Lung (tissue), 12 donors: ENCODE measurements around the gene MSH3. TPM values are rescaled to one million over a fixed set of nuclear protein-coding genes. Genes with fewer than 3 reads are reported as not detected.
A peak's percentile ranks its signal among the peaks of the same experiment; 100 is the strongest.

Source experiments
- ATAC-seq: fragments of 200-7000 bp; cut with Tn5 transposase; one replicate; pipeline ENCODE4 v1.9.1; 2020; ENCODE audit warnings: moderate number of reproducible peaks; ENCODE audit not compliant: insufficient read depth, low FRiP score
- DNase-seq, 3 donors: peaks; one replicate each; pipeline ENCODE4 v3.0.0-alpha.2; 2013 to 2017
- H3K27ac ChIP-seq, 2 donors: one replicate each; pipeline ENCODE4 v1.5.1; 2013; ENCODE audit warnings: mild to moderate bottlenecking in 2 of 2, moderate library complexity in 2 of 2, control low read depth in 1 of 2, inconsistent platforms in 1 of 2, low read depth in 1 of 2, low read length in 1 of 2
- H3K27me3 ChIP-seq, 3 donors: one replicate each; pipeline ENCODE4 v1.5.1; 2013; ENCODE audit warnings: low read length in 2 of 3; ENCODE audit not compliant: control insufficient read depth in 3 of 3, insufficient read depth in 3 of 3
- H3K36me3 ChIP-seq, 4 donors: one replicate each; pipeline ENCODE4 v1.5.1; 2013; ENCODE audit warnings: low read length in 4 of 4, mild to moderate bottlenecking in 1 of 4, moderate library complexity in 1 of 4; ENCODE audit not compliant: control insufficient read depth in 4 of 4, insufficient read depth in 4 of 4
- H3K4me1 ChIP-seq, 5 donors: one replicate each; pipeline ENCODE4 v1.5.1; 2013; ENCODE audit warnings: low read length in 5 of 5, mild to moderate bottlenecking in 2 of 5, moderate library complexity in 1 of 5; ENCODE audit not compliant: control insufficient read depth in 5 of 5, insufficient read depth in 5 of 5
- H3K4me3 ChIP-seq: one replicate; pipeline ENCODE4 v1.5.1; 2013; ENCODE audit warnings: mild to moderate bottlenecking, control low read depth, moderate library complexity
- H3K9ac ChIP-seq, 2 donors: one replicate each; pipeline ENCODE4 v1.5.1; 2013; ENCODE audit warnings: low read length in 2 of 2, control low read depth in 1 of 2; ENCODE audit not compliant: insufficient read depth in 1 of 2
- H3K9me3 ChIP-seq, 4 donors: one replicate each; pipeline ENCODE4 v1.5.1; 2013; ENCODE audit warnings: low read length in 3 of 4, mild to moderate bottlenecking in 1 of 4, moderate library complexity in 1 of 4; ENCODE audit not compliant: control insufficient read depth in 4 of 4, insufficient read depth in 3 of 4
- CTCF ChIP-seq: IDR thresholded peaks from 2 replicates; pipeline ENCODE4 v1.5.1; 2012; ENCODE audit warnings: mild to moderate bottlenecking; ENCODE audit errors: control extremely low read depth, extremely low read depth
- WGBS, 2 donors: extraction: QIAGEN DNeasy Blood & Tissue Kit; methylation state at CpG; one replicate each; pipeline ENCODE4 v1.1.7; 2013; 5-methylcytosine and 5-hydroxymethylcytosine counted together
- polyA plus RNA-seq, 2 donors: library from polyadenylated mRNA; stranded (reverse); fragments of 200-250 nt; gene quantifications; one replicate each; pipeline ENCODE4 v1.2.1, GENCODE V29; 2013
- total RNA-seq, 2 donors: library from RNA; depleted of rRNA in 1 of 2; stranded (reverse); fragments of >200 nt in 1 of 2; gene quantifications; one replicate each; pipeline ENCODE4 v1.2.1, GENCODE V29; 2014 to 2021
- donor health status: control.
- donor health status: control.
- donor health status: Bipolar disorder and iron deficiency.
- donor health status: healthy.
- donor health status: DM: yes; HTN: yes; CAD: no.

Gene MSH3
- total and polyA plus RNA-seq, 4 donors = 2.8 to 29.0 (median 9.6) TPM

- no peak overlapping the region for H3K9ac ChIP-seq
- H3K27me3 ChIP-seq = no peaks in the 10 kb centered on the region
- peaks cover 0 to 5% (median 1%) of the 10 kb centered on the region in 4 donors for H3K9me3 ChIP-seq
- H3K4me3 ChIP-seq = no peak overlapping the region
- ATAC-seq (no peak), DNase-seq (no peak)
- WGBS, 2 donors = 78 to 96% methylated on average over 1 of the region's 1 CpG
- H3K4me1 ChIP-seq = peaks cover 0 to 2% (median 0%) of the 10 kb centered on the region in 5 donors
- no peak for TF ChIP-seq CTCF
- H3K27ac ChIP-seq = no peak overlapping the region
- H3K36me3 ChIP-seq = peaks cover 7 to 21% (median 13%) of the 10 kb centered on the region in 4 donors
These were observed 143.7 kb downstream of the MSH3 start for GRCh38 chr5:80798166-80798565.

DNA sequence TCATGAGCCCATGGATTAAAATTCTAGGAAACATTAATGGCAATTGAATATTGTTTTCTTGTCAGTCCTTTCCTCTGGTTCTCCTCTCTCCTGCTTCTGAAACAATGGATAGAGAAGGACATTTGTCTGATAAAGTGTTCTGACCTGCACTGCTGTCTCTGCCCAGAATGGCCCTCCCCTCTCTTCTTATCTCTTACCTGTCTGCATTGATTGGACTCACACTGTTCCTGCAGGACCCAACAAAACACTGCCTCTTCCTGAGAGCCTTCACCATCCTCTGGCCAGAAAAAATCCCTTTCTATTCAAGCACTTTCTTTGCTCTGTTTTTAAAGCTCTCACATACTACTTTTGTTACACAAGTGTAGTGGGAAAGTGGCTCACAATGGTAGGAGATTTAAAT lies 144.2 kb downstream of the MSH3 start:
- Histone ChIP-seq H3K4me1 (peaks cover 0 to 2% (median 0%) of the 10 kb centered on the region in 5 donors), H3K36me3 (peaks cover 2 to 17% (median 10%) of the 10 kb centered on the region in 4 donors), H3K27me3 (no peaks in the 10 kb centered on the region), H3K27ac (no peak overlapping the region), H3K4me3 (no peak overlapping the region), H3K9me3 (peaks cover 0 to 5% (median 1%) of the 10 kb centered on the region in 4 donors), H3K9ac (no peak overlapping the region)
- DNase-seq (no peak), ATAC-seq (peak; percentile 41)
- TF ChIP-seq CTCF = no peak

DNA sequence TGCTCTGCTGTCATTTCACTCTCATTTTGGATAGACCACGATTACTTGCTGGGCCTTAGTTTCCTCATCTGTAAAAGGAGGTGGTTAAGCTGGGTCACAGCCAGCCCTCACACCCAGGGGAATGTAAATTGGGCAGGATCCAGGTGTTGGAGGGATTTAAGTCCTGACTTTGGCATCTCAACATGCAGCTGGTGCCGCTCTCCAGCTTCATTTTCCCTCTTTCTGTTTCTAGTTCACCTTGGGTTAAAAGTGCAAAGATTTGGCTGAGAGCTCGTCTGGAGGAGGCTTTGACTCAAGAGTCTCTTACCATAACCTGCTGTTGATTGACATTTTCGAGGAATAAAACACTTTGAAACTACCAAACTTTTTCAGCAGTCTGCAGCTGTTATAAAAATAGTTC lies 144.6 kb downstream of the MSH3 start:
- peaks cover 0 to 13% (median 8%) of the 10 kb centered on the region in 4 donors for H3K36me3 ChIP-seq
- H3K9ac ChIP-seq = no peak overlapping the region
- no peak for ATAC-seq
- WGBS, 2 donors = 68 to 76% methylated on average over 4 of the region's 4 CpGs
- peak; percentile 10 to 44 (median 14) for DNase-seq
- no peak overlapping the region for H3K27ac ChIP-seq
- no peak overlapping the region for H3K4me3 ChIP-seq
- H3K27me3 ChIP-seq = no peaks in the 10 kb centered on the region
- H3K9me3 ChIP-seq = peaks cover 0 to 5% (median 1%) of the 10 kb centered on the region in 4 donors
- no peak for TF ChIP-seq CTCF
- peaks cover 0 to 2% (median 0%) of the 10 kb centered on the region in 5 donors for H3K4me1 ChIP-seq

DNA sequence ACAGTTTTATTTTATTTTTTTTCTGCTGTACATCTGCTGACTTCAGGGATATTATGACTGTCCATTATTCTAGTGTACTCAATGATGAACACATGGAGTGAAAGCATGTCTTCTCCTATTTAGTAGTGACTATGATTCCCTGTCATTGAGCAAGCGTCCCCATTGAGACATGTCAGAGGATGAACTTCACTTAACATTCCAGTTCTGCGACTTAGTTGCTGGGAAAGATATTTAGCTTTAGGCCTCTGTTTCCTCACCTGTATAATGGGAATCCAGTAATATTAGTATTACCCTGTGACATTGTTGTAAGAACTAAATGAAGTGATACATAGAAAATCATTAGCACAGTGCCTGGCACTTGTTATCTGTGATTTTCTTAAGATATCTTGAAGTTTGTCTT lies 145.1 kb downstream of the MSH3 start:
- H3K27me3 ChIP-seq = no peaks in the 10 kb centered on the region
- ATAC-seq (no peak), DNase-seq (no peak)
- H3K9ac ChIP-seq = no peak overlapping the region
- peaks cover 0 to 10% (median 6%) of the 10 kb centered on the region in 4 donors for H3K36me3 ChIP-seq
- peaks cover 0 to 5% (median 1%) of the 10 kb centered on the region in 4 donors for H3K9me3 ChIP-seq
- TF ChIP-seq CTCF = no peak
- WGBS, 2 donors = 86 to 91% methylated on average over 2 of the region's 2 CpGs
- H3K4me1 ChIP-seq = peaks cover 0 to 2% (median 0%) of the 10 kb centered on the region in 5 donors
- no peak overlapping the region for H3K4me3 ChIP-seq
- no peak overlapping the region for H3K27ac ChIP-seq
